Spleen (tissue), 7 donors: ENCODE measurements around the gene SENP7.

Experiments
- CTCF ChIP-seq, 11 experiments: fragments of 200-600 bp in 7 of 11; fragments of 450-650 bp in 4 of 11; sonication (generic) in 4 of 11; IDR thresholded peaks in 8 of 11; conservative IDR thresholded peaks in 3 of 11; 1 replicate in 7 of 11; 2 replicates in 4 of 11; pipeline versions ENCODE4 v1.4.0 to v1.8.0; 2016 to 2021; ENCODE audit warnings: antibody characterized with exemption in 11 of 11, inconsistent platforms in 4 of 11, mild to moderate bottlenecking in 1 of 11
- POLR2A ChIP-seq, 3 donors: fragments of 450-650 bp; IDR thresholded peaks; one replicate each; pipeline ENCODE4 v1.5.1; 2017; ENCODE audit warnings: antibody characterized with exemption in 3 of 3, mild to moderate bottlenecking in 1 of 3
- POLR2AphosphoS5 ChIP-seq, 3 donors: sonication (generic); formaldehyde crosslinking; IDR thresholded peaks; one replicate each; pipeline ENCODE4 v1.5.1; 2017; ENCODE audit warnings: antibody characterized with exemption in 3 of 3
- donor health status: DM: no; HTN: no; CAD: no; lungs with moderate emphysema.
- donor health status: DM: no; HTN: no; CAD: no.
- donor health status: DM: no; HTN: no; CAD: no.

DNA sequence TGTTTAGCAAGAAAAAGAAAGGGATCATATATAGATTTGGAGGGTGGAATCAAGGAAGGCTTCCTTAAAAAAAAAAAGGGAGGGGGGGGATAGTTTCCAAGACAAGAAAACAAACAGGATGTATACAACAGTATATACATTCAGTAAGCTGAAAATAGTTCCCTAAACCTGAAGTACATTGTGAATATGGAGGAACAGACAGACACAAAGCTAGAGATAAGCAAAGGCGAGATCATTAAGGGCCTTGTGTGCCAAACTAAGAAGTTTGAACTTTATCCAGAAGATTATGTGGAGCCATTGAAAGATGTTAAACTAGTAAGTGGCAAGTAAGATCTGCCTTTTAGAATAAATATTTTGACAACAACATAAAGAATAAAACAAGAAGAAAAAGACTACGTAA lies 99.4 kb downstream of the SENP7 start:
- TF ChIP-seq POLR2A (IDR thresholded peaks at IDR 0.05) (no peak), CTCF (IDR thresholded peaks at IDR 0.05 in 8 of 11, conservative IDR thresholded peaks at IDR 0.05 in 3 of 11) (no peak), POLR2AphosphoS5 (IDR thresholded peaks at IDR 0.05) (no peak)
